CD4-positive, alpha-beta T cell treated with Interleukin-10 for 1 hour (primary cell): ENCODE results near the gene HLA-DQB2.

Experiments
- DNase-seq: peaks from one replicate; pipeline ENCODE4 v3.0.0-alpha.2; 2020

The HLA-DQB2 gene

DNA sequence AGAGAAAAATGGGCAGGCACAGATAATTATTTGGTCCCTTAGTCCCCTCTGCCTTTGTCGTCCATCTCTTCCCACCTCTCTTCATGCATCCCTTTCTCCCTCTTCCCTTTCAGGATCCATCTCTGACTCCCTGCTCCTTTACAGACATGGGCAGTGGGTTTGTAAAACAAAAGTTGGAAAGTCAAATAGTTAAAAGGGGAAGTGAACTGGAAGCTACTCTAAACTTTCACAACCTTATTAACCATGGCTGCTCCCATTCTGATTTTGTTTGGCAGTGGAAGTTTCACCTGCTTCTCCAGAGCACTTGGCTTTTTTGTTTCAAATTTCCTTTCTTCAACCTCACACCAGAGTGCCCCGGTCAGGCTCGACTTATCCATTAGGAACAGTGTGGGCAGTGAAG is 21.0 kb downstream of the HLA-DQB2 start:
- DNase-seq = no peak

DNA sequence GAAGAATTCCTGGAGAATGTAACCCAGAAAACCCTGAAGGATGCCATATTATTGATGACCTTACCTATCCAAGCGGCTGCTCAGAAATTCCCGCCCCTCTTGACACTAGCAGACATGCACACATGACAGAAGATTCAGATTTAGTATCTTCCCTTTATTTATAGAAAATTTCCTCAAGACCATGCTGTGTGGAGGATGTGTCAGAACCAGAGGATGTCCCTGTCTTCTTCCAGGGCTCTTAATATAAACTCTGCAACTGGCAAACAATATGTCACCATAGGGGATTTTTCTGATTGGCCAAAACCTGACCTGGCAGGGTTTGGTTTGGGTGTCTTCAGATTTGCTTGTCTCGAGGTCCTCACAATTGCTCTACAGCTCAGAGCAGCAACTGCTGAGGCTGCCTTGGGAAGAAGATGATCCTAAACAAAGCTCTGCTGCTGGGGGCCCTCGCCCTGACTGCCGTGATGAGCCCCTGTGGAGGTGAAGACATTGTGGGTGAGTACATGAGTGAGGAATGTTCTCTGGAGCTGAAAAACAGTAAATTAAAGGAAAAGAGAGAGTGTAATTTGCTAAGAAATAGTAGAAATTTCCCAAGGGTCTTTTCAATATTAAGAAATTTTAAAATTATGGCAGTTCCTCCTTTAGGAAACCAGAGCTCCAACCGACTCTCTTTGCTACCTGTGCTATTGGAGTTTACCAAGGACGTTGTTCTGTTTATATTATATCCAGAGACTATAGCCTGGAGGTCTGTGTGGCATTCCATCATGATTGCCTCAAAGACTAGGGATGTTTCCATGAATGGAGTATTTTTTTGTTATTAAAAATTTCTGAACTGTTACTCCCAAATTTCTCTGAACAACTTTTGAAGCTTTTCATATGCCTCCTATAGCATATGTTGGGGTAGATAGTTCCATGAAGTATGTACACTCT is 22.0 kb downstream of the HLA-DQB2 start, which contains the start of gene HLA-DQA2:
Gene HLA-DQA2 (plus strand): TSS at position 361 of the 930 bp plus-strand sequence. CDS start 53 bp downstream, at position 414.
- DNase-seq = no peak

DNA sequence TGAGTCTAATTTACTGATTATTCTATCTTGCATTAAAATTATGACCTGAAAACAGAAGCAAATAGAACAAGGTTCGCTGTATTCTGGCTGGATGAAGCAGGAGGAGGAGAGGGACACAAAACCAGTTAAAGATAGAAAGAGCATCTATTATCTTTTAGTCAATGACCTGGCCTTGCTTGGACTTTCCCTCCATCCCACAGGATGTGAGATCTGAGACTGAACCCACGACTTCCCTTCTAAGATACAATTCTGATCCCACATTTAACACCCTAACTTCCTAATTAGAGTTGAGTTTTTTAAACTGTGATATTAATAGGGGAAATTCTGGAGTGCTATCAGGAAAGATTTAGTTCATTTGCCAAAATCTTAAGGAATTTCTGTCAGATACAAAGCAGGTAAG is 25.2 kb downstream of the HLA-DQB2 start:
- no peak for DNase-seq

DNA sequence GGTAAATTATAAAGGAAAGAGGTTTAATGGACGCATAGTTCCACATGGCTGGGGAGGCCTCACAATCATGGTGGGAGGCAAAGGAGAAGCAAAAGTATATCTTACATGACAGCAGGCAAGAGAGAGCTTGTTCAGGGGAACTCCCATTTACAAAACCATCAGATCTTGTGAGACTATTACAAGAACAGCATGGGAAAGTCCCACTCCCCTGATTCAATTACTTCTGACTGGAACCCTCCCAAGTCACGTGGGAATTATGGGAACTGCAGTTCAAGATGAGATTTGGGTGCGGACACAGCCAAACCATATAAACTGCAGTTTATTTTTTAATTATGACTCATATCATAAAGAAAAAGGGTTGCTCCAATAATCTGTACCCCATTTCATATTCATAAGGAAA is 44.5 kb downstream of the HLA-DQB2 start:
- DNase-seq = no peak

DNA sequence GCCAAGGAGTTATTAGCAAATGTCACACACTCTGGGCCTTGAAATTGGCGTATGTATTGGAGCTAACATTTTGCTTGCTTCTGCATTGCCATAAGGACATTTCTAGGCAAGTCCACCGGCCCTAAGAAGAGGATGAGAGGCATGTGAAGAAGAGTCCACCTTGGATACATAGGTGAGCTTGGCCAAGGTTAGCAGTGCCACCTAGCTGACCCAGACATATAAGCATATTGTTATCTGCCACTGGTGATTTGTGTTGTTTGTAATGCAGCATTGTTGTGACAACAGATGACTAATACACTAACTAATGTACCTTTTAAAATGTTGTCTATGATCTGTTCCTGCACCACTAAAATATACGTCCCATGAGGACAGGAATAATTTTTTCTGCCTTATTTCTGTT is 46.9 kb downstream of the HLA-DQB2 start:
- no peak for DNase-seq

DNA sequence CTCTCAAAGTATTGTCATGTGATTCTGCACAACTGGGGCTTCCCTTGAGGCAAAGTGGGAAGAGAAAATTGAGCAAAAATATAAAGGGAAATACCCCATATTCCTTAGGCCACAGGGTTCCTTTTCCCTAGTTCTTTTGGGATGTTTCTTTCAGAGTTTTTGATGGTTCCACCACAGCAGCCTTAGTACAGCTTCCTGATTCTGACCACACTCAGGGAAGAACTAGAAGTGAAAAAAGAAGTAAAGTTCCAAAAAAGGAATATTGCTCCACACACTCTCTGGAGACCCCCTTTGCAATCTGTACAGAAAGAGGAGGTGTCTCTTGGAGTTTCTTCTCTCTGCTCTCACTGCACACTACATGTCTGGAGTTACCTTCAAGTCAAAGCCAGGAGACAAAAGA is 50.1 kb downstream of the HLA-DQB2 start:
- DNase-seq = no peak

DNA sequence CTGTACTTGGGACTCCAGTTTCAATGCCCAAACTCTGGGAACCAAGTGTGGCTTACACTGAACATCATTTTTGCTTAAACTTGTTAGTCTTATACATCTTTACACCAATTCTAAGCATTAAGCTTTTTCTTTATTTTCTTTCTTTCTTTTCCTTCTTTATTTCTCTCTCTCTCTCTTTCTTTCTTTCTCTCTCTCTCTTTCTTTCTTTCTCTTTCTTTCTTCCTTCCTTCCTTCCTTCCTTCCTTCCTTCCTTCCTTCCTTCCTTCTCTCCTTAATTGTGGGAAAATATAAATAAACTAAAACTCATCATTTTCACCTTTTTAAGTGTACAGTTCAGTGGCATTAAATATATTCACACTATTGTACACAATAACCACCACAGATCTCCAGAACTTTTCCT is 53.7 kb downstream of the HLA-DQB2 start:
- DNase-seq = no peak
